GM23338 (cell line): Measurements from ENCODE around the gene ELP2. TPM values are rescaled to one million over a fixed set of nuclear protein-coding genes. Genes with fewer than 3 reads are reported as not detected.

Experiments used
- ATAC-seq: fragments of 200-7000 bp; cut with Tn5 transposase; 3 replicates; pipeline ENCODE4 v1.9.1; 2020
- DNase-seq: peaks from one replicate; pipeline ENCODE4 v3.0.0-alpha.2; 2015; ENCODE audit warnings: low spot score
- H2AFZ ChIP-seq: fragments of 200-600 bp; sonication (generic); 2 replicates; pipeline ENCODE4 v1.8.0; 2016; ENCODE audit warnings: antibody characterized with exemption, mild to moderate bottlenecking, moderate library complexity
- H3F3A ChIP-seq: fragments of 200-600 bp; sonication (generic); replicated peaks from 2 replicates; pipeline ENCODE4 v1.8.0; 2017; ENCODE audit warnings: antibody characterized with exemption, mixed run types, low read depth
- H3K27ac ChIP-seq: fragments of 200-600 bp; sonication (generic); 2 replicates; pipeline ENCODE4 v1.6.1; 2016; ENCODE audit warnings: low read depth
- H3K27me3 ChIP-seq: fragments of 200-600 bp; sonication (generic); 2 replicates; pipeline ENCODE4 v1.8.0; 2016; ENCODE audit warnings: mild to moderate bottlenecking, mixed run types, moderate library complexity; ENCODE audit not compliant: insufficient read depth
- H3K36me3 ChIP-seq: fragments of 200-600 bp; sonication (generic); 2 replicates; pipeline ENCODE4 v1.8.0; 2016; ENCODE audit warnings: mild to moderate bottlenecking; ENCODE audit not compliant: insufficient read depth
- H3K4me1 ChIP-seq: fragments of 200-600 bp; sonication (generic); 2 replicates; pipeline ENCODE4 v1.8.0; 2016; ENCODE audit warnings: mild to moderate bottlenecking, moderate library complexity; ENCODE audit not compliant: insufficient read depth
- H3K4me2 ChIP-seq: fragments of 200-600 bp; sonication (generic); 2 replicates; pipeline ENCODE4 v1.7.1; 2017; ENCODE audit warnings: mixed run types
- H3K4me3 ChIP-seq: fragments of 200-600 bp; sonication (generic); 2 replicates; pipeline ENCODE4 v1.6.1; 2016; ENCODE audit warnings: mixed run types
- H3K79me2 ChIP-seq: fragments of 200-600 bp; sonication (generic); replicated peaks from 2 replicates; pipeline ENCODE4 v1.8.0; 2017; ENCODE audit warnings: mild to moderate bottlenecking; ENCODE audit not compliant: insufficient read depth
- H3K9me2 ChIP-seq: fragments of 200-600 bp; sonication (generic); 2 replicates; pipeline ENCODE4 v1.8.0; 2017; ENCODE audit not compliant: insufficient read depth
- H4K20me1 ChIP-seq: fragments of 200-600 bp; sonication (generic); replicated peaks from 2 replicates; pipeline ENCODE4 v1.8.0; 2017; ENCODE audit warnings: mild to moderate bottlenecking; ENCODE audit not compliant: insufficient read depth
- H3K27ac Mint-ChIP-seq: 2 replicates; pipeline ENCODE4 v1.8.0; 2020; ENCODE audit warnings: inconsistent platforms, mild to moderate bottlenecking, moderate library complexity, mixed read lengths
- H3K27me3 Mint-ChIP-seq: 3 replicates; pipeline ENCODE4 v1.8.0; 2022; ENCODE audit warnings: low read depth, mild to moderate bottlenecking, moderate library complexity, mixed read lengths, inconsistent platforms; ENCODE audit not compliant: insufficient read depth, poor library complexity
- H3K36me3 Mint-ChIP-seq: 3 replicates; pipeline ENCODE4 v1.8.0; 2021; ENCODE audit warnings: low read depth, mild to moderate bottlenecking, inconsistent platforms, moderate library complexity, mixed read lengths
- H3K4me1 Mint-ChIP-seq: 3 replicates; pipeline ENCODE4 v1.8.0; 2020; ENCODE audit warnings: mild to moderate bottlenecking, inconsistent platforms, mixed read lengths
- H3K4me3 Mint-ChIP-seq: 3 replicates; pipeline ENCODE4 v1.8.0; 2021; ENCODE audit warnings: moderate library complexity, mild to moderate bottlenecking, inconsistent platforms, mixed read lengths
- H3K9me3 Mint-ChIP-seq: 3 replicates; pipeline ENCODE4 v1.8.0; 2020; ENCODE audit warnings: moderate library complexity, mild to moderate bottlenecking, inconsistent platforms, mixed read lengths
- CREB1 ChIP-seq: fragments of 250-450 bp; sonication (Bioruptor Pico); IDR thresholded peaks from 2 replicates; pipeline ENCODE4 v1.5.0; 2020; ENCODE audit warnings: low read depth, mild to moderate bottlenecking, moderate library complexity
- CTCF ChIP-seq, 2 experiments: fragments of 200-600 bp in 1 of 2; sonication (generic) in 1 of 2; conservative IDR thresholded peaks; 2 replicates each; pipeline versions ENCODE4 v1.5.1 to v1.6.1; 2016 to 2017; ENCODE audit warnings: antibody characterized with exemption in 2 of 2, low read depth in 2 of 2, mild to moderate bottlenecking in 2 of 2, moderate library complexity in 1 of 2
- ETS1 ChIP-seq: IDR thresholded peaks from 2 replicates; pipeline ENCODE4 v1.6.1; 2016; ENCODE audit warnings: antibody characterized with exemption
- EZH2phosphoT487 ChIP-seq: fragments of 200-600 bp; sonication (generic); IDR thresholded peaks from one replicate; pipeline ENCODE4 v1.8.1; 2018; ENCODE audit warnings: antibody characterized with exemption; ENCODE audit not compliant: unreplicated experiment
- JUNB ChIP-seq: IDR thresholded peaks from one replicate; pipeline ENCODE4 v1.6.1; 2016; ENCODE audit warnings: antibody characterized with exemption; ENCODE audit not compliant: unreplicated experiment
- NANOG ChIP-seq: IDR thresholded peaks from 2 replicates; pipeline ENCODE4 v1.6.1; 2016; ENCODE audit warnings: antibody characterized with exemption, borderline replicate concordance
- REST ChIP-seq: IDR thresholded peaks from one replicate; pipeline ENCODE4 v1.6.1; 2018; ENCODE audit warnings: antibody characterized with exemption; ENCODE audit not compliant: unreplicated experiment
- STAT1 ChIP-seq: IDR thresholded peaks from one replicate; pipeline ENCODE4 v1.6.1; 2016; ENCODE audit warnings: antibody characterized with exemption; ENCODE audit not compliant: unreplicated experiment
- ZNF114 ChIP-seq: fragments of 250-450 bp; sonication (Bioruptor Pico); IDR thresholded peaks from 2 replicates; pipeline ENCODE4 v1.5.0; 2020; ENCODE audit warnings: mild to moderate bottlenecking, moderate library complexity
- ZNF462 ChIP-seq: fragments of 250-450 bp; sonication (Bioruptor Pico); IDR thresholded peaks from 2 replicates; pipeline ENCODE4 v1.5.0; 2020; ENCODE audit warnings: mild to moderate bottlenecking, moderate library complexity
- polyA plus RNA-seq: library from polyadenylated mRNA; unstranded; fragments of >200 nt; fragmentation: Nextera tagmentation; extraction: Ambion mirVana; gene quantifications from 2 replicates; pipeline ENCODE4 v1.2.1, GENCODE V29; 2016
- total RNA-seq: library from RNA; depleted of rRNA; stranded (reverse); fragments of >200 nt; shearing (Covaris generic); gene quantifications from 2 replicates; pipeline ENCODE4 v1.2.3, GENCODE V29; 2014

Gene ELP2
- total and polyA plus RNA-seq, 2 experiments from 2014 or later, result 119 to 135 TPM

GRCh38 chr18:36108601-36109000 lies 21.1 kb upstream of the ELP2 start:
- TF ChIP-seq NANOG (no peak), EZH2phosphoT487 (no peak), REST (no peak), CREB1 (no peak), JUNB (no peak), CTCF (conservative IDR thresholded peaks at IDR 0.05; ENCODE audit: low read depth in 2 of 2) (no peak), ZNF114 (CRISPR knock-in tag) (no peak), ZNF462 (CRISPR knock-in tag) (no peak), ETS1 (no peak), STAT1 (no peak)
- H3K4me3 Mint-ChIP-seq, result no peak overlapping the region
- H3K27me3 ChIP-seq, result no peaks in the 10 kb centered on the region
- H3K4me3 ChIP-seq, result no peak overlapping the region
- peaks cover 31% of the 10 kb centered on the region for H3K36me3 Mint-ChIP-seq
- no peak overlapping the region for H3K4me2 ChIP-seq
- H3K27me3 Mint-ChIP-seq, result no peaks in the 10 kb centered on the region
- no peak overlapping the region for H3K27ac ChIP-seq
- no peaks in the 10 kb centered on the region for H3K4me1 Mint-ChIP-seq
- H3K79me2 ChIP-seq, result no peaks in the 10 kb centered on the region
- peaks cover 21% of the 10 kb centered on the region; the same call in 1 of the 2 replicates for H3K36me3 ChIP-seq
- no peak overlapping the region for H3K27ac Mint-ChIP-seq
- peaks cover 5% of the 10 kb centered on the region; the same call in 1 of the 3 replicates for H3K9me3 Mint-ChIP-seq
- no peaks in the 10 kb centered on the region for H3K4me1 ChIP-seq
- no peak overlapping the region for H2AFZ ChIP-seq
- DNase-seq (no peak), ATAC-seq (no peak)
- no peaks in the 10 kb centered on the region for H3K9me2 ChIP-seq
- H3F3A ChIP-seq, result no peaks in the 10 kb centered on the region
- no peaks in the 10 kb centered on the region for H4K20me1 ChIP-seq
